Measurements from ENCODE around the gene NR3C2.

The NR3C2 gene

DNA sequence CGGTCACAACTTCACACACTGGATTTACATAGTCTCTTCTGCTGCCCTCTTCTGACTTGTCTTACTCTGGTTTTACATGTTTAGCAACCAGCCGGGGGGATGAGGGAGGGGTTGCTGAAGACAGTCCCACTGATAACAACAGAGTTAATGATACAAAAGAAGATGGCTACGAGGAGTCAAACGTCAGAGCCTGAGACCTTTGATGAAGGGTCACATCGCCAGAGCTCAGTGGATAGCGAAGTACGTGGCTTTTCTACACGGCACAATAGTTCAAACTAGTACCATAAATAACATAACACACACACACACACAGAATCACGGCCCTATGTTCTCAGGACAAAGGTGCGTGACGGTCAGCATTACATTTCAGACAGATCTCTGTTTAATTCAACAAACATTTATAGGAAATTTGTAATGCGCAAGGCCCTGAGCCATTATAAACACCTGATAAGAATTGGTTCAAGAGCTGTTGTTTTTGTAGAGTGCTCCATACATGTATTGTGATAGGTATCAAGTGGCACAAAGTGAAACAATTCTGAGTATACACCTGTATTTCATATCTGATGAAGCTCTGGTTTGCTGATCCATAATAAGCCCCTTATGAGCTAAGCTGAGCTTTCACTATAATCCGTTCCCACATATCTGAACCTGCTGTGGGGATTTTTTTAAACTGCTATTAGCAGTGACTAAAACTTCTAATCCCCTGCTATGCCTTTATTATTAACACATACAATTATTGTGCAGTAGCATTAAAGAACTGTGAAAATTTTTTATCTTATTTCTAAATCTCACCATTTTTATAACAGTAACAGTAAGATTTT is 100.0 kb downstream of the NR3C2 start:
- H3K27ac ChIP-seq (ENCODE audit: low read length) = no peak overlapping the region
- no peak for ATAC-seq (ENCODE audit: insufficient read depth, low read depth)

GRCh38 chr4:148335133-148335532 is 107.1 kb downstream of the NR3C2 start:
- Histone ChIP-seq H2AFZ (ENCODE audit: low read depth, low read length) (no peak overlapping the region), H3K79me2 (ENCODE audit: insufficient read depth, low read length) (no peaks in the 10 kb centered on the region), H3K4me1 (ENCODE audit: insufficient read depth, low read length) (no peaks in the 10 kb centered on the region), H3K4me3 (ENCODE audit: low read depth in 1 of 2, low read length in 2 of 2) (no peak overlapping the region), H4K20me1 (ENCODE audit: insufficient read depth, low read length) (no peaks in the 10 kb centered on the region), H3K9ac (ENCODE audit: low read depth, low read length) (no peak overlapping the region), H3K4me2 (ENCODE audit: insufficient read depth, low read length) (no peak overlapping the region), H3K36me3 (ENCODE audit: insufficient read depth, low read length) (no peaks in the 10 kb centered on the region), H3K27me3 (ENCODE audit: insufficient read depth, low read length, poor library complexity) (no peaks in the 10 kb centered on the region), H3K9me3 (ENCODE audit: insufficient read depth, low read length, severe bottlenecking) (no peaks in the 10 kb centered on the region), H3K27ac (ENCODE audit: low read length) (no peak overlapping the region)
- ATAC-seq (ENCODE audit: insufficient read depth, low read depth) (no peak), DNase-seq (no peak)
- TF ChIP-seq EZH2 (IDR thresholded peaks at IDR 0.05; ENCODE audit: borderline replicate concordance, low read depth, low read length, severe bottlenecking) = no peak
- TF ChIP-seq, protein P1, sequence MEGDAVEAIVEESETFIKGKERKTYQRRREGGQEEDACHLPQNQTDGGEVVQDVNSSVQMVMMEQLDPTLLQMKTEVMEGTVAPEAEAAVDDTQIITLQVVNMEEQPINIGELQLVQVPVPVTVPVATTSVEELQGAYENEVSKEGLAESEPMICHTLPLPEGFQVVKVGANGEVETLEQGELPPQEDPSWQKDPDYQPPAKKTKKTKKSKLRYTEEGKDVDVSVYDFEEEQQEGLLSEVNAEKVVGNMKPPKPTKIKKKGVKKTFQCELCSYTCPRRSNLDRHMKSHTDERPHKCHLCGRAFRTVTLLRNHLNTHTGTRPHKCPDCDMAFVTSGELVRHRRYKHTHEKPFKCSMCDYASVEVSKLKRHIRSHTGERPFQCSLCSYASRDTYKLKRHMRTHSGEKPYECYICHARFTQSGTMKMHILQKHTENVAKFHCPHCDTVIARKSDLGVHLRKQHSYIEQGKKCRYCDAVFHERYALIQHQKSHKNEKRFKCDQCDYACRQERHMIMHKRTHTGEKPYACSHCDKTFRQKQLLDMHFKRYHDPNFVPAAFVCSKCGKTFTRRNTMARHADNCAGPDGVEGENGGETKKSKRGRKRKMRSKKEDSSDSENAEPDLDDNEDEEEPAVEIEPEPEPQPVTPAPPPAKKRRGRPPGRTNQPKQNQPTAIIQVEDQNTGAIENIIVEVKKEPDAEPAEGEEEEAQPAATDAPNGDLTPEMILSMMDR (IDR thresholded peaks at IDR 0.05; ENCODE audit: borderline replicate concordance, extremely low read depth, low read length, poor library complexity, severe bottlenecking) = no peak

More for the DNA sequence above, 100.0 kb downstream of the NR3C2 start:
- Histone ChIP-seq H3K4me3 (ENCODE audit: low read depth in 1 of 2, low read length in 2 of 2) (no peak overlapping the region), H3K79me2 (ENCODE audit: insufficient read depth, low read length) (no peaks in the 10 kb centered on the region), H4K20me1 (ENCODE audit: insufficient read depth, low read length) (no peaks in the 10 kb centered on the region), H2AFZ (ENCODE audit: low read depth, low read length) (no peak overlapping the region), H3K9me3 (ENCODE audit: insufficient read depth, low read length, severe bottlenecking) (no peaks in the 10 kb centered on the region), H3K4me1 (ENCODE audit: insufficient read depth, low read length) (no peaks in the 10 kb centered on the region), H3K9ac (ENCODE audit: low read depth, low read length) (no peak overlapping the region), H3K27me3 (ENCODE audit: insufficient read depth, low read length, poor library complexity) (no peaks in the 10 kb centered on the region), H3K36me3 (ENCODE audit: insufficient read depth, low read length) (no peaks in the 10 kb centered on the region), H3K4me2 (ENCODE audit: insufficient read depth, low read length) (no peak overlapping the region)
- no peak for TF ChIP-seq EZH2 (IDR thresholded peaks at IDR 0.05; ENCODE audit: borderline replicate concordance, low read depth, low read length, severe bottlenecking)
- TF ChIP-seq, protein P1 (IDR thresholded peaks at IDR 0.05; ENCODE audit: borderline replicate concordance, extremely low read depth, low read length, poor library complexity, severe bottlenecking) = no peak
- no peak for DNase-seq

DNA sequence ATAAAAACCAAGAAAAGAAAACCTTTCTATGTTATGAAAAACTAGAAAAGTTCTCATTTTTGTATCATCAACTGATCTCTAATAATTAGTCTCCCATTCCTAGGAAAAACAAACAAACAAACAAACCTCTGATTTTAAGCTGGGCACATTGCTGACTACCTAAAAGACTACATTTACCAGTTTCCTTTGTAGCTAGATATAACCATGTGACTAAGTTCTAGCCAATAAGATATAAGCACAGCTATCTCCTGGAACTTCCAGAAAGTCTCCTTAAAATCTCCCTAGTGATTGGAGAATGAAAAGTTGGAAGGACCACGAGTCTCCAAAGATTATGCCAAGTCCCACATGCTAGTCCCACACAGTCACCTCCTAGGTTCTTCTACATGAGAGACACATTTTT is 108.9 kb downstream of the NR3C2 start:
- Histone ChIP-seq H3K9me3 (ENCODE audit: insufficient read depth, low read length, severe bottlenecking) (no peaks in the 10 kb centered on the region), H3K9ac (ENCODE audit: low read depth, low read length) (no peak overlapping the region), H3K27me3 (ENCODE audit: insufficient read depth, low read length, poor library complexity) (no peaks in the 10 kb centered on the region), H3K27ac (ENCODE audit: low read length) (no peak overlapping the region), H4K20me1 (ENCODE audit: insufficient read depth, low read length) (no peaks in the 10 kb centered on the region), H3K4me1 (ENCODE audit: insufficient read depth, low read length) (no peaks in the 10 kb centered on the region), H3K79me2 (ENCODE audit: insufficient read depth, low read length) (no peaks in the 10 kb centered on the region), H3K36me3 (ENCODE audit: insufficient read depth, low read length) (no peaks in the 10 kb centered on the region), H2AFZ (ENCODE audit: low read depth, low read length) (no peak overlapping the region), H3K4me3 (ENCODE audit: low read depth in 1 of 2, low read length in 2 of 2) (no peak overlapping the region), H3K4me2 (ENCODE audit: insufficient read depth, low read length) (no peak overlapping the region)
- TF ChIP-seq EZH2 (IDR thresholded peaks at IDR 0.05; ENCODE audit: borderline replicate concordance, low read depth, low read length, severe bottlenecking) = no peak
- TF ChIP-seq, protein P1 (IDR thresholded peaks at IDR 0.05; ENCODE audit: borderline replicate concordance, extremely low read depth, low read length, poor library complexity, severe bottlenecking) = no peak
- DNase-seq (no peak), ATAC-seq (ENCODE audit: insufficient read depth, low read depth) (no peak)
